ENCODE data around the gene CPNE9. TPM values are rescaled to one million over a fixed set of nuclear protein-coding genes. Genes with fewer than 3 reads are reported as not detected.

Gene CPNE9, protein sequence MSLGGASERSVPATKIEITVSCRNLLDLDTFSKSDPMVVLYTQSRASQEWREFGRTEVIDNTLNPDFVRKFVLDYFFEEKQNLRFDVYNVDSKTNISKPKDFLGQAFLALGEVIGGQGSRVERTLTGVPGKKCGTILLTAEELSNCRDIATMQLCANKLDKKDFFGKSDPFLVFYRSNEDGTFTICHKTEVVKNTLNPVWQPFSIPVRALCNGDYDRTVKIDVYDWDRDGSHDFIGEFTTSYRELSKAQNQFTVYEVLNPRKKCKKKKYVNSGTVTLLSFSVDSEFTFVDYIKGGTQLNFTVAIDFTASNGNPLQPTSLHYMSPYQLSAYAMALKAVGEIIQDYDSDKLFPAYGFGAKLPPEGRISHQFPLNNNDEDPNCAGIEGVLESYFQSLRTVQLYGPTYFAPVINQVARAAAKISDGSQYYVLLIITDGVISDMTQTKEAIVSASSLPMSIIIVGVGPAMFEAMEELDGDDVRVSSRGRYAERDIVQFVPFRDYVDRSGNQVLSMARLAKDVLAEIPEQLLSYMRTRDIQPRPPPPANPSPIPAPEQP
- total RNA-seq = not detected
- long read RNA-seq, partial matches to known transcripts = 0 of 1 reads
- long read RNA-seq, other reads (novel, unspliced or antisense) = 1 of 1 reads

DNA sequence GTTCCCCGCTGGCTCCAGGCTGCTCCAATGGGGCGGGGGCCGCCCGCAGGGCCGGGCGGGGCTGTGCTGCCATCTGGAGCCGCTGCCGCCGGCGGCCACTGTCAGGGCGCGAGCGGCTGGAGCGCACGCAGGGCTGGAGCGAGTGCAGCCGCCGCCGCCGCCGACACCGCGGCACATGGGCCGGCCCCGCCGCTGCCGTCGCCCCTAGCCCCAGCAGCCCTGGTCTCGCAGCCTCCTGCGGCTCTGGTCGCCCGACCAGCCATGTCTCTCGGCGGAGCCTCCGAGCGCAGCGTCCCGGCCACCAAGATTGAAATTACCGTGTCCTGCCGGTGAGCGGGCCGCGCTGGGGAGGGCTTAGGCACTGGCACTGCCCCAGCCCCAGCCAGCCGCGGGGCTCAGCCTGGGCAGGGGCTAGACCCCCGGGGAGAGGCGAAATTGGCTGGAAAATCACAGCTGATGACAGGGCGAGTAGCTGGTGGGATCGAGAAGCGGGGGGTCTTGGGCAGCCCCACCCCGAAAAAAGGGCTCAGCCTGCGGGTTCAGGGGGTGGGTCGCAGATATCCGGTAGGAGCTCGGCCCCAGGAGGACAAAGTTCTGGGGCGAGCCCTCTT lies at the start of gene CPNE9:
TSS of gene CPNE9 (plus strand) at position 98 of the 611 bp plus-strand sequence. CDS start at position 262, 164 bp downstream.
- no peak for DNase-seq (ENCODE audit: low spot score)

DNA sequence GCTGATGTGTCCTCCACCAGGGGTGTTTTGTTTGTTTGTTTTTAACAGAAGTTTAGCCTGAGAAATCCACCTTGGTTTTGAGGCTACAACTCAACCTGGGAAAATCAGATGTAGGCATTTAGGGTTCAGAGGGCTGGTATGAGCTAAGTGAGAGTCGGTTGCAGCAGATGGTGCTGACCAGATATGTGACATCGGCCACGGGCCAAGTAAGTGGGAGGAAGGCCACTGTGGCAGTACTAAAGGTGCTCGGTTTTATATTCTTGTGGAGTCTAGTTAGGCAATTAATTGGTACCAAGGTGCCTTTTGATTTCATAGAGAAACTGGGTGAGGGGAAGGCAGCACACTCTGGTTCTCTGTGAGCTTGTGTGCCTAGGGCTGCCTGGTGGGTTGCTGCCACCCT lies 43.8 kb upstream of the CPNE9 start:
- no peak for DNase-seq (ENCODE audit: low spot score)

DNA sequence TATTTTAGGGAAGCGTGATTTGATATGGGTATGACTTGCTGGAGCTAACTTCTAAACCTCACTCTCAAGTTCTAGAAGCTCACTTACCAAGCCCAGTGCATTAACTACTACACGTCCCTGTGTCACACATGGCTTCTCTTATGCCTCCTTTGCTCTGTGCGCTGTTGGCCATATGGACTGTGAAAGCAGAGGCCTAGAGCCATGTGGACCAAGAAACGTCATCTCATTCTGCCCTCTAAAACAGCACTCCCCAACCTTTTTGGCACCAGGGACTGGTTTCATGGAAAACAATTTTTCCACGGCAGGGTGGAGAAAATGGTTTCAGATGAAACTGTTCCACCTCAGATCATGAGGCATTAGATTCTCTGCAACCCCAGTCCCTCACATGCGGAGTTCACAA lies 42.7 kb upstream of the CPNE9 start:
- no peak for DNase-seq (ENCODE audit: low spot score)

DNA sequence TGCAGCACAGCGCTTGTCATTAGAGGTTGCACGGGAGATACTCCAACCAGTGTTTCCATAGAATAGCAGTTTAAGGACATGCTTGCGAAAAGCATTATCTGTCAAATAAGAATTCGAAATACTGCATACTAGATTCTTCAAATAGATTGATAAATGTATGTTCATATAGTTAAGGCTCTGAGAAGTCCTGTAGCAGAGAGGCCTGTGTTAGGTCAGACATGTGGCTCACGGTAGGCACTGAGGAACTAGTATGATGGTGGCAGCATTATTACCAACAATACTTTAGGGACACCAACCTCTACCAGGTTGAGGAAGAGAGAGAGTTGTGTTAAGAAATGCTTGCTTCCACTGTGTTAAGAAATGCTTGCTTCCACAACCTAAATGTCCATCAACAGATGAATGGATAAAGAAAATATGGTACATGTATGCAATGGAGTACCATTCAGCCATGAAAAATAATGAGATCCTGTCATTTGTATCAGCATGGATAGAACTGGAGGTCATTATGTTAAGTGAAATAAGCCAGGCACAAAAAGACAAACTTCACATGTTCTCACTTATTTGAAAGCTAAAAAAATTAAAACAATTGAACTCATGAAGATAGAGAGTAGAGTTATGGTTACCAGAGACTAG lies 39.4 kb upstream of the CPNE9 start:
- no peak for DNase-seq (ENCODE audit: low spot score)

DNA sequence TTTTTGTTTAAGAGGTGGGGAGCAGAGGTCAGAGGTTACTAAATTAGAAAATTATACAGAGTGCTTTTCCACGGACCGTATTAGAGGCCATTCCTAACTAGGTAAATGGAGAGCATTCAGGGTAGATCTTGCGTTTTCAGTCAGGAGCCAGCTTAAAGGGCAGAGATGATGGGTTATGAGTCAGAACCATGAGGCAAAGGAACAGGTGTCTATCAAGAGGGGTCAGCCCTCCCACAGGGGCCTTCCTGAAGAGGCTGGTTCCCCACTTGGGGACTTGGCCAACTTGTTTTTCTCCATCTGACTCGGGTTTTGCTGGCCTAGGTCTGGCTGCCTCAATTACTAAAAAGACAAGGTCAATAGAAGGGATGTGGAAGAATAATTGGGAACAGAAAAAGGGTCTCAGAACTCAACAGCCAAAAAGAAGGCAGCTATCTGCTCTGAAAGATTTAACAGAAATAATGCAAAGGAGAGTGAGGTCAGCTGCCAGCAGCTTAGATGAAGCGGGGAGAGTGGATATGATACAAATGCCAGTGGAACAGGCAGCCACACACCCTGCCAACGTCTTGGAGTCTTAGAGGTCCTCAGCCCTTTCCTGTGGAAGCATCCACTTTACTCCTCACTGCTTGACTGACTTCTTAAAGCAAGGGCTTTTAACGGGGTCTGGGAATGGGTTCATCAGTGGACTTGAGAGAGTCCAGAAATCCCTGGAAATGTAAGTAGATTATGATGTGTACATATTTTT lies 36.8 kb upstream of the CPNE9 start:
- no peak for DNase-seq (ENCODE audit: low spot score)

DNA sequence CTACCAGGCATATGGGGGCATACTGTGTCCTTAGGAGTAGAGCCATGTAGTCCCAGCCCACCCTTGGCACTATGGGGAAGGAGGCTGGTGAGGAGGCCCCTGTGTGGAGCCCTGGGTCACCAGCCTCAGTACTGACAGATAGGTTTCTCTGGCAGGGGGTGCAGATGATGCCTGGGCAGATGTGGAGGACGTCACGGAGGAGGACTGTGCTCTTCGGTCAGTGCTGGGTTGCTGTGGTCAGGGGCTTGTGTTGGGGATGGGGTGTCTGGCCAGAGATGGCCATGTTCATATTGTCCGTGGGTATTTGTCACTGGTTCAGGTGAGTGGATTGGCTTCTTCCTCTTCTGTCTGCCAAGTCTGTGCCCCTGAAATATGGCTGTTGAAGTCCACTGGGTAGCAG lies 34.4 kb upstream of the CPNE9 start:
- no peak for DNase-seq (ENCODE audit: low spot score)

DNA sequence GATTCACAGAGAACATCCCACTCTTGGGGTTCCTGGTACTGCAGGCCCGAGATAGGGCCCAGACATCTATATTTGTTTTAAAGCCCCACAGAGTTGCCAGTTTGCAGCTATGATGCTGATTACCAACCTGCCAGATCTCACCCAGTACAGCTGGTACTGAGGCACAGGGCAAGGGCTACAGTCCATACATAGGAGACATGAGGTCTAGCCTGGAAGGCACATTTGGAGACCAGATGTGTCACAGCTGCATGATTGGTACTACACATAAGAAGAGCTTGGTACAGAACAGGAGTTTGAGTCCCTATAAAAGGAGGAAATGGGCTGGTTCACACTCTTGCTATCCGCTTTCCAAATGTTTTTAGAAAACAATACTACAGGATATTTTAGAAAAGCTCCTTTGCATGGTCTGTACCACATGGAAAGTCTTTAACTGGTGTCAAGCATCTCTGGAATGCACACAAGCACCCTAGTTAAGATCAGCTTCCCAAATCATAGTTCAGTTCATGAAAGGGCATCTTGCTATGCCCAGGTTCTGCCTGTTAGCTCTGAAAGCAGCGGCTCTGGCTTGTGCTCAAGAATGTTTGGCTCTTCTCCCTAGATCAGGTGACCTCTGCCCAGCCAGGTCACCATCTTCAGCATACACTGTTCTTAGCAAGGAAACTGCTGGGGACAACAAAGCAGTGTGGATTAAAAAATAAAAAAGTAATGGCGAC lies 33.8 kb upstream of the CPNE9 start:
- DNase-seq (ENCODE audit: low spot score) = no peak

DNA sequence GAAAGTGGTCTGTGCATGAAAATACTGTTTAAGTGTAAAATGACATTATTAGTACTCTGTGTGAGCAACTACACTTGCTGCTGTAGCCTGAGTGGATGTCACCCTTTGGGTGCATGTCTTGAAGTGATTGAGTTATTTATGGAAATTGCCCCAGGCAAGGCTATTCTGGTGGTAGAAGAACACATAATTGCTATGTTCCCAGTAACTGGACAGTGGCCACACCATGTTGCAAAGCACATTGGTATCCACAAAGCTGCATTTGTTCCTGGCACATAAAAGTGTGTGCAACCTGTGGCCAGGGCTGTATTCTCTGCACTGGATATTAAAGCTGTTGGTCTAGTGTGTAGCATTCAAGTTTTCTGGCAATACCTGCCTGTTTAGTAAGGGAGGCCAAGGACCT lies 30.6 kb upstream of the CPNE9 start:
- no peak for DNase-seq (ENCODE audit: low spot score)

DNA sequence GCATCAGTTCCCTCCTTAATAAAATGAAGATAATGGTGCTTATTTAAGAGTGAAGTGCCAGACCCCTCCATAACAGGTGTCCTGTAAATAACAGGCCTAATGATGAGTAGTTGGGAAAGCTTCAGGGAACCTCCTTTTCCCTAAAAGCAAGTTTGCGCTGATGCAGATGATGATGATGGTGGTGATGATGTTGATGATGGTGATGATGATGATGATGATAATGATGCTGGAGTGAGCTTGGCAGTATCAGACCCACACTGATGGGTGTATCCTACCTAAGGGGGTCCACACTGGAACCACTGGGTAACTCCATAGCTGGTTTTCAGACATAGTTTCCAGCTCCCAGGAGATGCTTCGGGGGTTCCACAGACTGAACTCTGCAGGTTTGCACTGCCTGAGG lies 29.9 kb upstream of the CPNE9 start:
- no peak for DNase-seq (ENCODE audit: low spot score)

DNA sequence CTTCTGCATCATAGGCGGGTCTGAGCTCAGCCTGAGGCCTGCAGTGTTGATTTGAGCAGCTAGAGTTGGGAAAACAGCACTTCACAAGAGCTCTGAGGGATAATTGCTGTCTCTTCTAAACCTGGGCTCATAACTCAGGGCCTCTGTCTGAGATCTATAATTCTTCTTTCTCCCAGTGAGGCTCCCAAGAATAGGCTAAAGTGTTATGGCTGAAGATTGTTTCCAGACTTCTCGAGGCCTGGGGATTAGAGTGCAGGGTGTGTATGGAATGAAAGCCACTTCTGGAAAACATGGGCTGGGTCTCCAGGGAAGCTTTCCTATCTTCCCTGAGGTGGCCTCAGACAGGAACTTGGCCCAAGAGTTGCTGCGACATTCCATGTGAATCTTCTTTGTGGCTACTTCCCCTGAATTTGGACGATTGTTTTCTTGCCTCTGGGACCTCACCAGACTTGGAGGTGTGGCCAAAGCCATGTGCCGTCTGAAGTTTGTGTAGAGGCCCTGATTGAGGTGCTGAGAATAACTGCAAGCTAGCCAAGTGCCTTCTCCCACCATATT lies 27.8 kb upstream of the CPNE9 start:
- DNase-seq (ENCODE audit: low spot score) = no peak

DNA sequence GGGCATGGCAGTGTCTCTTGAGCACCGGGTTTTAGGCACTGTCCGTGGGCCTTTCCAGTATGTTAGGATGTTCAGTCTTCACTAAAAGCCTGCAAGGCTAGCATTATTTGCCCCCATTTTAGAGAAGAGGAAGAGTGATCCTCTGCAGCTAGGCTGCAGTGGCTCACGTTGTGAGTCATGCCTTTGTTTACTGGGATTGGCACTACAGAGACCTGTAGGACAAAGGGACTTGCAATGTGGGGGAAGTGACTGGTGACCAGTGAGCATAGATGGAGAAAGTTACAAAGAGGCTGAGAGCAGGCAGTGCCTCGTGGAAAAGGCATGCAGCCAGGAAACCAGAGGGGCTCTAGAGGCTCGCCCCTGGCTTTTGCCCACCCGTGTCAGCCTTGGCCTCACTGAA lies 26.8 kb upstream of the CPNE9 start:
- DNase-seq (ENCODE audit: low spot score) = no peak

DNA sequence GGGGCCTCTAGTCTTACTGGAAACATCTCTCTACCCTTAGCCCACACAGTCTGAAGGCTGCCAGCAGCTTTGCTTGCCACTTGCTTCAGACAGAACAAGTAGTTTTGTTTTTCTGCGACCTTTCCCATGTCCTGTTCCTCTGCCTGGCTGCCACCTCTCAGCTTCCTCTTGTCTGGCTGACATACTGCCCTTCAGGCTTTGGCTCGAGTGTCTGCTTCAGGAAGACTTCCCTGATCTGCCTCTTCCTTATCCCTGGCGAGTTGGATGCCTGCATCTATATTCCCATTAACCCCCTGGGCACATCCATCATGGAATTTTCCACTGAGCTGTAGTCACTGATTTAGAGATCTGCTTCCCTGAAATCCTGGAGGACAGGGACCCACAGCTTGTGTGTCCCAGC lies 25.1 kb upstream of the CPNE9 start:
- DNase-seq (ENCODE audit: low spot score) = no peak

DNA sequence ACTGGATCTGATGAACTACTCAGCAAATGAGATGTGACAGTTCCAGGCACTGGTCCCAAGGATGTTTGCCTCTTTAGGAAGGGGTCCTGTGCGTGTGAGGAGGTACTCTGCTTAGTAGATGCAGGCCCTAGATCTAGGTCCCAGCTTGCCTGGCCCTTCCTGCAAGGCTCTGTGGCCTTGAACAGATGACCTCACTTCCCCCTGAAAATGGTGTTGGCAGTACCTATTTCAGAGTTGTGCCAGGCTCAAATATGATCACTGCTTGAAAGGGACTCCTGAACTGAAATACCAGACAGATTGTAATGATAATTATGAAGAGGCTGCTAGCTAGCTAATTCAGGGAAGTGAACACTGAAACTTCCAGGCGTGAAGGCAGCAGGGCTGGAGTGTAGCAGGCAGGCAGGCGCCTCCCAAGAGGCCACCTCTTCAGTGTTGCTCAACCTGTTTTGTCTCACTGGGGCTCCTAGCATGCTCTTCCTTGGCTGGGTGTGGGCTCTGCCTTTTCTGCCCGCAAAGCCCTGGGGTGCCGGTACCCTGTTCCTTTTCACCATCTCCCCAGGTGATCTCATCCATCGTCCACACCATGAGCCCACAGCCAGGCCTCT lies 24.1 kb upstream of the CPNE9 start:
- no peak for DNase-seq (ENCODE audit: low spot score)

DNA sequence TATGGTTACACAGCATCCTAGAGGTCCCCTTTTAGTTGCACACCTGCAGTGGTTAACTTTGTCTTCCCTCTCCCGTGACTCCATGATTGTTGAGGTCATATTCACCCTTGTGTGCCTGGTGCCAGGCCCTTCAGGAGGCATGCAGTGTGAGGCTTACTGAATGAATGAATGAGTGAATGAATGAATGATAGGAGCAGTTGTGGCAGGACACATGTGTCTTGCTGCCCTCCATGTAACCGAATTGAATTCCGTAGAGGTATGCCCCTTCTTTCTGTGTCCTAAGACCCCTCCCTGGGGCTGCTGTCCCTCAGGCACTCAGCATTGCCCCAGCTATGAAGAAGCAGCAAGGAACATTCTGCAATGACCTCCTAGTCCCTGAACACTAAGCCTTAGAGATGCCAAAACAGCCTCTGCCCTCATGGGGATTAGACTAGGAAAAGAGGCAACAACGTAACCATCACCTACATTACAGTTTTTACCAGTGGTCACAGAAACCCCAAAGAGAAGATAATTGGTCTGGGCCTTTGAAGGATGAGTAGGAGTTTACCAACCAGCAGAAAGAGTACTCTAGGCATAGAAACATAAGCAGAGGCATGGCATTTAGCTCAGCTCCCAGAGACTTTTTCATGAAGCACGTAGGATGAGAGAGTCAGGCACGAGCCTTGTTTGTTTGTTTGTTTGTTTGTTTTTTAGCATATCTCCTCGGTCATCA lies 22.5 kb upstream of the CPNE9 start:
- DNase-seq (ENCODE audit: low spot score) = no peak

DNA sequence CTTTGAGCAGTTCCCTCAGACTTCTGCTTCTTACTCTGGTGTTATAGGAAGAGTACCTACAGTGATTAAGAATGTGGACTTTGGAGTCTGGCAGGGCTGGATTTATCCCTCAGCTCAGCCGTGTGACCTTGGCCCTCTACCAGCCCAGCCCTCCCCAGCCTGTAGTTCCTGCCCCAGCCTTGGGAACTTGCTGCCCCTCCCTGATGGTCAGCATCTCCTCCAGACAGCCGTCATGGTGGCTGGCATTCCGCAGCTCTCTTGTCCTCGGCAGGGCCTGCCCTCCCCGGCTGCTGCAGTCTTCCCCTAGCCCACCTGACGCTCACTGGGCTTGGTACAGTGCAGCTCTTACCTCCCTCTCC lies 21.9 kb upstream of the CPNE9 start:
- no peak for DNase-seq (ENCODE audit: low spot score)

DNA sequence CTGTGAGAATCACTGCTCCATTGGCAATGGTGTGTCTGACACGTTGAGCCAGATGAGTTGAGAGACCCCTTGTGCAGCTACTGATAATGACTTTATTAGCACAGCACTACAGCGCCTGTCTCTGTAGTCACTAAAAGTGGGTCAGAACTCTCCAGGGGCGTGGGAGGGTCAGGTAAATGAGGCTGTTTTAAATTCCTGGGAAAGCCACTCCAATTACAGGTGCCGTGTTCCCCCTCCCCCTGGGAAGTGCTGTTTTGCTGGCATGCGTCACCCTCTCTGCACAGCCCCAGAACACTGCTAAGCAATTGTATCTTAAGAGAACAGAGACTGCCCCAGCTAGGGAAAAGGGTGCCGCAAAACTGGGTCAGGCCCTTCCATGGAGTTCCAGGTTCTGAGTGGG lies 21.5 kb upstream of the CPNE9 start:
- DNase-seq (ENCODE audit: low spot score) = no peak

DNA sequence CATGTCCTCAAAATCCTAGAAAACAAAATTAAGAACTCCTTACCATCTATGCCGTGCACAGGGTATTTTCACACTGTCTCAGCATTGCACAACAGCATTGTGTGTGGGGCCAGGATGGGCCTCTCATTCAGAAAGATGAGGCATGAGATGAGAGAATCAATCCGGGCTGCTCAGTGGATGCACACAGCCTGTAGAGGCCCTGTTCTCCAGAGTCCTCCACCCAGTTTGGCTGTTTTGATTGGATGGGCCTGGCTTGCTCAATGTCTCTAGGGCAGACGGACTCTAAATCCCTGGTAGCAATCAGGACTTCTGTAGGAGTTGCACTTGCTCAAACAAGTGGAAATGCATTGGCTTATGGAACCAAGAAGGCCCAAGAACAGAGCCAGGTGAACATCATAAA lies 20.2 kb upstream of the CPNE9 start:
- no peak for DNase-seq (ENCODE audit: low spot score)

DNA sequence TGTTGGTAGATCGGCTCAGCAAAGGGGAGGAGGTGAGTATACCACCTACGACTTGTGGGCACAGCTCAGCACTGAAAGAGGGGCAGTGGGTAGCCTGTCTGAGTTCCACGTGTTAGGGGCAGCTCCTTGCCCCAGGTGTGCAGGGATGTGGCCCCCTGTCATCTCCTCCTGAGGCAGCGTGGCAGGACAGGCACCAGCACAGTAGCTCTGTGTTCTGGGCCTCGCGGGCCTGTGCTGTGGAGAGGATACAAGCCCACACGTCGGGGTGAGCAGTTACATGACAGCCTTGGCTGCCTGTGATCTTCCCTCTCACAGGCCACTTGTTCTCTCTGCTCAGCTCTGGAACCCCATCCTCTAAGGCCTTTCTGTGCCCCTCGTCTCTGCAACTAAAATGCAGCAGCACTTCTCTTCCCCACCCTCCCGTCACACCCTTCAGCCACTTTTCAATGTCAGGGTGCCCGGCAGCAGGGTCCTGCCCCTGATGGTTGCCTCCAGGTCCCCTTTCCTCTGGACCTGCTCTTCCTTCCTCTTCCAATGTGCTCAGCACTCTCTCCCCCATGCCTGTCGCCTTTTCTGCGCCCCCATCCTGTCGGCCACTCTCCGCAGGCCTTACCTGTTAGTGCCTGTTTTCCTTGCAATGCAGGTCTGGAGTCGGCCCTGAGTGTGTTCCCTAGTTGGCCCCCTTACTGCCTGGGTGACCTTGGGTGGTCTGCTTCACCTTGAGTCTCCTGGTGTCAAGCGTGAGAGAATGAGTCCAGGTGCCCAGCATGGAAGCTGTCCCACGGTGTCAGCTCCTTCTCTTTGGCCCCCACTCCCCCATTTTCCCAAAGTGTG lies 18.2 kb upstream of the CPNE9 start:
- DNase-seq (ENCODE audit: low spot score) = no peak

All from mesenteric fat pad (tissue), 1 donor.